Astrocyte (in vitro differentiated cells and primary cell): Measurements from ENCODE around the gene PCDH8. TPM values are rescaled to one million over a fixed set of nuclear protein-coding genes. Genes with fewer than 3 reads are reported as not detected.

Source experiments
- DNase-seq: peaks from one replicate; pipeline ENCODE4 v3.0.0-alpha.2; 2010; ENCODE audit warnings: low read depth
- FAIRE-seq: peaks from 2 replicates; lab custom pipeline; 2011; peaks lifted over from hg19 to GRCh38; lab: Jason Lieb, UNC
- H2AFZ ChIP-seq: 2 replicates; pipeline ENCODE4 v1.6.0; 2012; ENCODE audit warnings: low read depth, low read length, inconsistent platforms
- H3K27ac ChIP-seq: 2 replicates; pipeline ENCODE4 v1.5.1; 2011; ENCODE audit warnings: low read depth, low read length, inconsistent platforms
- H3K27me3 ChIP-seq: 2 replicates; pipeline ENCODE4 v1.6.0; 2011; ENCODE audit warnings: low read length, inconsistent platforms; ENCODE audit not compliant: insufficient read depth
- H3K36me3 ChIP-seq: 2 replicates; pipeline ENCODE4 v1.5.1; 2011; ENCODE audit warnings: low read length, inconsistent platforms; ENCODE audit not compliant: insufficient read depth
- H3K4me1 ChIP-seq: 2 replicates; pipeline ENCODE4 v1.5.1; 2011; ENCODE audit warnings: low read length, inconsistent platforms; ENCODE audit not compliant: insufficient read depth
- H3K4me2 ChIP-seq: 2 replicates; pipeline ENCODE4 v1.6.0; 2012; ENCODE audit warnings: low read length, inconsistent platforms
- H3K4me3 ChIP-seq: 2 replicates; pipeline ENCODE4 v1.5.1; 2011; ENCODE audit warnings: low read depth, mild to moderate bottlenecking, low read length, inconsistent platforms; ENCODE audit not compliant: insufficient read depth
- H3K79me2 ChIP-seq: 2 replicates; pipeline ENCODE4 v1.6.0; 2012; ENCODE audit warnings: mild to moderate bottlenecking, low read length, inconsistent platforms; ENCODE audit not compliant: insufficient read depth
- H3K9ac ChIP-seq: 2 replicates; pipeline ENCODE4 v1.6.0; 2012; ENCODE audit warnings: mild to moderate bottlenecking, low read length, inconsistent platforms
- H3K9me3 ChIP-seq: 2 replicates; pipeline ENCODE4 v1.5.1; 2012; ENCODE audit warnings: low read depth, mild to moderate bottlenecking, low read length, inconsistent platforms; ENCODE audit not compliant: insufficient read depth
- H4K20me1 ChIP-seq: 2 replicates; pipeline ENCODE4 v1.6.0; 2012; ENCODE audit warnings: low read length, inconsistent platforms; ENCODE audit not compliant: insufficient read depth
- H3K27ac Mint-ChIP-seq: one replicate; pipeline ENCODE4 v1.8.0; 2021; ENCODE audit warnings: mild to moderate bottlenecking, mixed read lengths; ENCODE audit not compliant: unreplicated experiment
- H3K27me3 Mint-ChIP-seq: one replicate; pipeline ENCODE4 v1.8.0; 2021; ENCODE audit warnings: low read depth, mixed read lengths; ENCODE audit not compliant: unreplicated experiment
- H3K36me3 Mint-ChIP-seq: one replicate; pipeline ENCODE4 v1.8.0; 2021; ENCODE audit warnings: low read depth, mixed read lengths; ENCODE audit not compliant: unreplicated experiment
- H3K4me1 Mint-ChIP-seq: one replicate; pipeline ENCODE4 v1.8.0; 2021; ENCODE audit warnings: low read depth, mixed read lengths; ENCODE audit not compliant: unreplicated experiment
- H3K4me3 Mint-ChIP-seq: one replicate; pipeline ENCODE4 v1.8.0; 2021; ENCODE audit warnings: mild to moderate bottlenecking, moderate library complexity, mixed read lengths; ENCODE audit not compliant: unreplicated experiment
- H3K9me3 Mint-ChIP-seq: one replicate; pipeline ENCODE4 v1.8.0; 2021; ENCODE audit warnings: mild to moderate bottlenecking, mixed read lengths; ENCODE audit not compliant: unreplicated experiment
- CTCF ChIP-seq: IDR thresholded peaks from 2 replicates; pipeline ENCODE4 v1.5.1; 2011; ENCODE audit warnings: low read depth, mild to moderate bottlenecking, inconsistent platforms, low read length, moderate library complexity; ENCODE audit not compliant: insufficient read depth
- EZH2 ChIP-seq: IDR thresholded peaks from 2 replicates; pipeline ENCODE4 v1.6.1; 2012; ENCODE audit warnings: mild to moderate bottlenecking, low read length, inconsistent platforms; ENCODE audit not compliant: insufficient read depth
- total RNA-seq: library from RNA; stranded (reverse); gene quantifications from 2 replicates; pipeline ENCODE4 v1.2.1, GENCODE V29; 2021

The PCDH8 gene
- total RNA-seq, 1 donor from 2014 or later = 1.9 TPM

- Histone ChIP-seq H3K27me3 (no peaks in the 10 kb centered on the region), H4K20me1 (no peaks in the 10 kb centered on the region), H3K4me3 (no peak overlapping the region), H3K9ac (no peak overlapping the region), H3K4me2 (no peak overlapping the region), H3K79me2 (no peaks in the 10 kb centered on the region), H3K9me3 (peaks cover 5% of the 10 kb centered on the region), H2AFZ (no peak overlapping the region), H3K27ac (no peak overlapping the region), H3K4me1 (no peaks in the 10 kb centered on the region), H3K36me3 (no peaks in the 10 kb centered on the region)
- H3K9me3 Mint-ChIP-seq = peaks cover 2% of the 10 kb centered on the region
- no peak for FAIRE-seq
- H3K4me3 Mint-ChIP-seq = no peak overlapping the region
- H3K27ac Mint-ChIP-seq = no peak overlapping the region
- TF ChIP-seq CTCF = no peak
- no peak for TF ChIP-seq EZH2
- peaks cover 14% of the 10 kb centered on the region for H3K27me3 Mint-ChIP-seq
- H3K4me1 Mint-ChIP-seq = peaks cover 6% of the 10 kb centered on the region
- H3K36me3 Mint-ChIP-seq = no peaks in the 10 kb centered on the region
- no peak for DNase-seq
Observed at GRCh38 chr13:52869050-52869449, 20.6 kb upstream of the PCDH8 start.

GRCh38 chr13:52868190-52868589, 19.8 kb upstream of the PCDH8 start:
- H3K36me3 ChIP-seq = no peaks in the 10 kb centered on the region
- no peaks in the 10 kb centered on the region for H3K36me3 Mint-ChIP-seq

More at GRCh38 chr13:52868190-52868589, 19.8 kb upstream of the PCDH8 start:
- peaks cover 6% of the 10 kb centered on the region for H3K4me1 Mint-ChIP-seq
- no peaks in the 10 kb centered on the region for H3K4me1 ChIP-seq
- no peaks in the 10 kb centered on the region for H3K79me2 ChIP-seq
- H3K27ac ChIP-seq = no peak overlapping the region
- FAIRE-seq (no peak), DNase-seq (no peak)
- no peak overlapping the region for H3K27ac Mint-ChIP-seq
- H3K9me3 Mint-ChIP-seq = no peaks in the 10 kb centered on the region
- H3K4me3 ChIP-seq = no peak overlapping the region
- no peak overlapping the region for H3K4me2 ChIP-seq
- no peak overlapping the region for H2AFZ ChIP-seq
- no peaks in the 10 kb centered on the region for H4K20me1 ChIP-seq
- TF ChIP-seq EZH2 (no peak), CTCF (no peak)
- no peak overlapping the region for H3K9ac ChIP-seq
- H3K27me3 Mint-ChIP-seq = peaks cover 14% of the 10 kb centered on the region
- no peaks in the 10 kb centered on the region for H3K27me3 ChIP-seq
- H3K4me3 Mint-ChIP-seq = no peak overlapping the region
- peaks cover 5% of the 10 kb centered on the region for H3K9me3 ChIP-seq
